ENCODE measurements around the gene AFAP1. TPM values are rescaled to one million over a fixed set of nuclear protein-coding genes. Genes with fewer than 3 reads are reported as not detected.

AFAP1 gene
- total RNA-seq, 1 donor from 2014 or later: 28.7 TPM

DNA sequence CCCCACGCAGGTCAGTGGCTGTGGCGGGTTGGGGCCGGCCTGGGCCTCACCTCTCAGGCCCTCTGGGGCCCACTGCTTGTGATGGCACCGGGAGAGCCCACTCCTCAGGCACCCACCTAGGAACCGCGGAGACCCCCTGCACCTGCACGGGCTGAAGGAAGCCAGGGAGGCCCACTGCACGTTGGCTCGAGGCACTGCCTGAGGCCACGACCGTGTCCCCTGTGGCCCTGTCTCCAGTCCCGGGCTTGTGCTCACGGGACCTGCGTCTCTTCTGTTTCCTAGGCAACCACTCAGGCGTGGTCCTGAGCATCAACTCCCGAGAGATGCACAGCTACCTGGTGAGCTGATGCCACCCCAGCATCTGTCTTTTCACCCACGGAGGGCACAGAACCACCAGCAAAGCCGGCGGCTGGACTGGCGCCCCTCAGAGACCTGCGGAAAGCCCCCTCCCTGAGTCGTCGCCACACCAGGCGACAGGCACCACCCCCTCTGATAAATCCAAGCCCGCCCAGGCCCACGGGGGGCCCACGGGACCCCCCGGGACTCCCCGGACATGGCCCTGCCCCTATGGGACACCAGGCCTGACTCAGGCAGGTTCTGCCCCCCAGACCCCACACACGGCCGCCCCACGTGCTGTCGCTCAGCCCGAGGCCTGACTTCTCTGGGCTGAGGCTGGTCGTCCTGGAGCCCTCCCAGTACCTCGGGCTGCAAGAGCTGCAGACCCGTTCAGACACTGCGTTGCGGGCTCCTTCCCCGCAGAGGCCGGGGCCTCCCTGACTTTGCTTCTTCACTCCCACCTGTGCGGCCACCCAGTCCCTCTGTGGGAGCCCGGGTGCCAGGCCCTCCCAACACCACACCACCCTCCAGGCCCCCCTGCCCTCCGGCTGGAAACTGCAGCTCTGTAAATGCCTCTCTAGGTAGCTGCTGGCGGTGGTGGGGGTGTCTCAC is 199.5 kb downstream of the AFAP1 start:
- DNase-seq (no peak), ATAC-seq (no peak)
- no peak overlapping the region for H3K4me3 ChIP-seq
- TF ChIP-seq, protein P1, sequence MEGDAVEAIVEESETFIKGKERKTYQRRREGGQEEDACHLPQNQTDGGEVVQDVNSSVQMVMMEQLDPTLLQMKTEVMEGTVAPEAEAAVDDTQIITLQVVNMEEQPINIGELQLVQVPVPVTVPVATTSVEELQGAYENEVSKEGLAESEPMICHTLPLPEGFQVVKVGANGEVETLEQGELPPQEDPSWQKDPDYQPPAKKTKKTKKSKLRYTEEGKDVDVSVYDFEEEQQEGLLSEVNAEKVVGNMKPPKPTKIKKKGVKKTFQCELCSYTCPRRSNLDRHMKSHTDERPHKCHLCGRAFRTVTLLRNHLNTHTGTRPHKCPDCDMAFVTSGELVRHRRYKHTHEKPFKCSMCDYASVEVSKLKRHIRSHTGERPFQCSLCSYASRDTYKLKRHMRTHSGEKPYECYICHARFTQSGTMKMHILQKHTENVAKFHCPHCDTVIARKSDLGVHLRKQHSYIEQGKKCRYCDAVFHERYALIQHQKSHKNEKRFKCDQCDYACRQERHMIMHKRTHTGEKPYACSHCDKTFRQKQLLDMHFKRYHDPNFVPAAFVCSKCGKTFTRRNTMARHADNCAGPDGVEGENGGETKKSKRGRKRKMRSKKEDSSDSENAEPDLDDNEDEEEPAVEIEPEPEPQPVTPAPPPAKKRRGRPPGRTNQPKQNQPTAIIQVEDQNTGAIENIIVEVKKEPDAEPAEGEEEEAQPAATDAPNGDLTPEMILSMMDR (IDR thresholded peaks at IDR 0.05): no peak
- H3K36me3 ChIP-seq: no peaks in the 10 kb centered on the region
- H3K9me3 ChIP-seq: no peaks in the 10 kb centered on the region
- intact Hi-C loops (cut with DNase I): no loop called here
- H3K27ac ChIP-seq: no peak overlapping the region
- H3K4me1 ChIP-seq: no peaks in the 10 kb centered on the region
- H3K27me3 ChIP-seq: no peaks in the 10 kb centered on the region

DNA sequence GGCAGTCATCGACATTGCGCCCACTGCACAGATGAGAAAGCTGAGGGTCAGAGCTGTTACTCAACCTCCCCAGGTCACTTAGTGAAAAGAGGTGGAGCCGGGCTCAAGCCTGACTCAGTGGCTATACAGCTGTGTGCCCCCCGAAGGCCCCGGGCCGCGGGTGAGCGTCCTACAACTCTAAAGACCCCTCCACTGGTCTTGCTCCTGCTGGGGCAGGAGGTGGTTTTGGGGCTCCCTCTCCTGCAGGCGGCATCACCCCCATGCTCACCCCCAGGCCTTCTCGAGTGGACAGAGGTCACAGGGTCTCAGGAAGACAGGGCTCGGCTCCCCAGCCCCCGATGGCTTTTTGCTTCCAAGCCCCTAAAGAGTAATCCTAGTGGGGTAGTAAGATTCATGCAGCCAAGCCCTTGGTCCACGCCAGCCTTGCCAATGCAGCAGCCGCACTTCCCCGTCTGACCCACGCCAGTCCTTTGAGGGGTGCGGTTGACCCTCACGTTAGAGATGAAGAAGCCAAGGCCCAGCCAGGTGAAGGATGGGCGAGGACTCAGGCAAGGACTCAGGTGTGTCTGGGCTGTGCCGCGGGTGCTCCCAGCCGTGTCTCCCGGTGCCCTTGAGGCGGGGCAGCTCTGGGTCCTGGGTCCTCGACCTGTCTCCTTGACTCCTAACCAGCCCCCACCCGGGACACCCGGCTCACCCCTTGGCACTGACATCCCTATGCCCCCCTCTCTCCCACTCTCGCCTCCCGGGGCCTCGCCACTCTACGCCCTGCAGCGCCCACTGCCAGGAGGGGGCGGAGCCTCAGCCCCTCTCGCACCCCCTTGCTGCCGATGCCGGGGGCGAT is 200.4 kb downstream of the AFAP1 start:
- no peak overlapping the region for H3K27ac ChIP-seq
- H3K27me3 ChIP-seq: no peaks in the 10 kb centered on the region
- TF ChIP-seq, protein P1 (IDR thresholded peaks at IDR 0.05): no peak
- no peak for DNase-seq
- H3K36me3 ChIP-seq: no peaks in the 10 kb centered on the region
- H3K4me1 ChIP-seq: no peaks in the 10 kb centered on the region
- no peak for ATAC-seq
- intact Hi-C loops (cut with DNase I): no loop called here
- H3K9me3 ChIP-seq: no peaks in the 10 kb centered on the region
- H3K4me3 ChIP-seq: no peak overlapping the region

DNA sequence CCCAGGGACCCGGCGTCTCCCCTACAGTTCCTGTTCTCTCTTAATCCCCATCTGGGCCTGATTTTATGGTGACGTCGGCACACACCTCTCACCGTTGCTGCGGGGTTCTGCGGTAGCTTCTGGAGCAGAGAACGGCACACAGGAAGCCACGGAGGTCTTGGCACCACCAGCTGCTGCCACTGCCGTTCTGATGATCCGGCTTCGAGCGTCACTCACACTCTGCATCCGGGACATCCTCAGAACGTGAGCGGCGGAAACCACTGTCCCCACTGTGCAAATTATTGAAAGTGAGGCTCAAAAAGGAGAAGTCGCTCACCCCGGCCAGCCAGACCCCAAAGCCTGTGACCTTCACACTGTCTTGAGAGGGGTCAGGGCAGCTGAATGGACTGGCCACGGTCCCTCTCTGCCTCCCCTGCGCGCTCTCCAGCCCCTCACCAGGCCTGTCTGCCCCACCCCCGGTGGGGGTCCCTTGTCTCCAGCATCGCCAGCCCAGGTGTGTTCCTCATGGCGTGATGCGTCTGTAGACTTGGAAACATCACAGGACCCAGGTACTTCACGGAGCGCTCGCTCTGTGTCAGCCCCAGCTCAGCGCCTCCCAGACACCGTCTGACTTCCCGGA is 201.1 kb downstream of the AFAP1 start:
- intact Hi-C loops (cut with DNase I): no loop called here
- H3K4me1 ChIP-seq: no peaks in the 10 kb centered on the region
- H3K27ac ChIP-seq: no peak overlapping the region
- H3K4me3 ChIP-seq: no peak overlapping the region
- DNase-seq (no peak), ATAC-seq (no peak)
- no peaks in the 10 kb centered on the region for H3K27me3 ChIP-seq
- H3K9me3 ChIP-seq: no peaks in the 10 kb centered on the region
- TF ChIP-seq, protein P1 (IDR thresholded peaks at IDR 0.05): no peak
- no peaks in the 10 kb centered on the region for H3K36me3 ChIP-seq

DNA sequence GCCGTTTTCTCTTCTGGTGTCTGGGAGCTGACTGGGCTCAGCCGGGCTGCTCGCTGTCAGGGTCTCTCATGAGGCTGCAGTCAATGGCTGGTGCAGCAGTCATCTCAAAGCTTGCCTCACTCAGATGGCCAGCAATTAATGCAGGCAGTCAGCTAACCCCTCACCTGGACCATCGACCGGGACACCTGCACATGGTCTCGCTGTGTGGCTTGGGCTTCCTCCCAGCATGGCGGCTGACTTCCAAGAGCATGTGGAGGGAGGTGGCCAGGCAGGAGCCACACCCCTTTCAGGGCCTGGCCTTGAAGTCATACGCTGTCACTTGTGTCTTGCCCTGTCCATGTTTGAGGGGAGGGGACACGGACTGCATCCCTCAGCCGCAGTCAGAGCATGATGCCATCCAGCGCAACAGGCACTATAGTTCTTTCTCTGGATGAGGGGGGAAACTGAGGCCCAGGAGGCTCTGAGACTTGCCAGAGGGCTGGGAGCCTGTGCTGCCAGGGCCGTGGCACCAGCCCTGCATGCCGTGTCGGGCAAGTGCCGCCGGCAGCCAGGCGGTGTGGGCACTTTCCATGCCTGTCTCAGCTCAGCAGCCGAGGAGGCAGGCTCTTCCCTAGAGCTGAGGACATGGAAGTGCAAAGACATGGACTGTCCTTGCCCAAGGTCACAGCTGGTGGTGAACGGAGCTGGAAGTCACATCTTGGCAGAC is 201.8 kb downstream of the AFAP1 start:
- DNase-seq: no peak
- Histone ChIP-seq H3K9me3 (no peaks in the 10 kb centered on the region), H3K27me3 (no peaks in the 10 kb centered on the region), H3K4me3 (no peak overlapping the region), H3K4me1 (no peaks in the 10 kb centered on the region), H3K27ac (no peak overlapping the region), H3K36me3 (no peaks in the 10 kb centered on the region)
- no peak for ATAC-seq
- TF ChIP-seq, protein P1 (IDR thresholded peaks at IDR 0.05): no peak
- intact Hi-C loops (cut with DNase I): no loop called here

- Histone ChIP-seq H3K36me3 (no peaks in the 10 kb centered on the region), H3K4me3 (no peak overlapping the region), H3K4me1 (no peaks in the 10 kb centered on the region), H3K27ac (no peak overlapping the region), H3K9me3 (no peaks in the 10 kb centered on the region), H3K27me3 (no peaks in the 10 kb centered on the region)
- intact Hi-C loops (cut with DNase I): no loop called here
- TF ChIP-seq, protein P1 (IDR thresholded peaks at IDR 0.05): no peak
- DNase-seq: no peak
- ATAC-seq: no peak
Observed at GRCh38 chr4:7737268-7737645, 202.4 kb downstream of the AFAP1 start.
